ENCODE measurements around the gene KRT20.

KRT20 gene

DNA sequence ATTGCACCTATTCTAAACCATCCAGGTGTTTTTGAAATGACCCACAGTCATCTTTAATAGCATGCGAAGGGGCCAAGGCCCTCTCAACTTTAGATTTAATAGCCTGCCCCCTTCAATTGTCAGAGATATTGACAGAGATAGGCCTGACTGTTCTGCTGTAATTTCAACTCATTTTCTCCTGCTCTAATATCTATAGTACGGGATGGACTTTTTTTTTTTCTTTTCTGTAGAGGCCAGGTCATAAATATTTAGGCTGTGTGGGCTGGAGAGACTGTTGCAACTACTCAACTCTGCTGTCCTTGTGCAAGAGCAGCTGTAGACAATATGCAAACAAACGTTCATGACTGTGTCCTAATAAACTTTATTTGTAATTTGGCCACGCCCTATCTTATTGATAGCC lies 24.7 kb upstream of the KRT20 start:
- H3K4me3 ChIP-seq (ENCODE audit: low read depth, low read length) = no peak overlapping the region
- DNase-seq (ENCODE audit: low read depth) = no peak
- TF ChIP-seq, protein P1, sequence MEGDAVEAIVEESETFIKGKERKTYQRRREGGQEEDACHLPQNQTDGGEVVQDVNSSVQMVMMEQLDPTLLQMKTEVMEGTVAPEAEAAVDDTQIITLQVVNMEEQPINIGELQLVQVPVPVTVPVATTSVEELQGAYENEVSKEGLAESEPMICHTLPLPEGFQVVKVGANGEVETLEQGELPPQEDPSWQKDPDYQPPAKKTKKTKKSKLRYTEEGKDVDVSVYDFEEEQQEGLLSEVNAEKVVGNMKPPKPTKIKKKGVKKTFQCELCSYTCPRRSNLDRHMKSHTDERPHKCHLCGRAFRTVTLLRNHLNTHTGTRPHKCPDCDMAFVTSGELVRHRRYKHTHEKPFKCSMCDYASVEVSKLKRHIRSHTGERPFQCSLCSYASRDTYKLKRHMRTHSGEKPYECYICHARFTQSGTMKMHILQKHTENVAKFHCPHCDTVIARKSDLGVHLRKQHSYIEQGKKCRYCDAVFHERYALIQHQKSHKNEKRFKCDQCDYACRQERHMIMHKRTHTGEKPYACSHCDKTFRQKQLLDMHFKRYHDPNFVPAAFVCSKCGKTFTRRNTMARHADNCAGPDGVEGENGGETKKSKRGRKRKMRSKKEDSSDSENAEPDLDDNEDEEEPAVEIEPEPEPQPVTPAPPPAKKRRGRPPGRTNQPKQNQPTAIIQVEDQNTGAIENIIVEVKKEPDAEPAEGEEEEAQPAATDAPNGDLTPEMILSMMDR (IDR thresholded peaks at IDR 0.05; ENCODE audit: low read depth, low read length, missing control alignments) = no peak

DNA sequence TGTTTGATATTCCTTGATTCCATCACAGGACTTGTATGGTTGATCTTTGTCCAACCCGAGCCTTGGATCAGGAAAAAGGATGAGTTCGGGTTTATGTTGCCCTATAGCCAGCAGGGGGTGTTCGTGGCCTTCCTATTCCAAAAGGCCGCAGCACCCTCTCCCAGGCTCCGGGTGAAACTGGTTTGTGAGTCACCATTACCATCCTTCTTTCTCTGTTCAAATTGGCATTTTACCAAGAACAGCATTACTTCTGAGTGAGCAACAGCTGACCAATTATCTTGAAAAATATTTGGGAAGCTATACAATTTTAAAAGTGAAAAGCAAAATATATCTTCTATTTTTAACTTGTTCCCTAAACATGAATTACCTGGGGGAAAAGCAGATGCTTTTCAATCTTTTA lies 24.3 kb upstream of the KRT20 start:
- TF ChIP-seq, protein P1 (IDR thresholded peaks at IDR 0.05; ENCODE audit: low read depth, low read length, missing control alignments) = peak; percentile 71
- H3K4me3 ChIP-seq (ENCODE audit: low read depth, low read length) = no peak overlapping the region
- peak; percentile 16 for DNase-seq (ENCODE audit: low read depth)

DNA sequence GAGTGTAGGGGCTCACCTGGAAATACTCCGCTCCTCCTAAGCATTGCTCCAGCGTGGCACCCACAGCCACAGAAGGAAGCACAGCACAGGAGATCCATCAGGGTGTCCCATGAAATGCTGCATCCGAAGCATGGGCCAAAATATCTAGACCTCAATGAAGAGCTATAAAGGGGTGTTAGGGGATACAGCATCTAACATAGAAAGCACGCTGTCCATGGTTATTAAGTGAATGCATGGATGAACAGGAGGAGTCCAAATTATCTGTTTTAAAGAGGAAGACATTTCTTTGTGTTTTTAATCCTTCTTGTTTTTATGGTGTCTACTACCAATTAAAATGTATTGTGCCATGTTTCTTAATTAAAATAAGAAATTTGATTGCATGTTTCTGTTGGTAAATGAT lies 21.6 kb upstream of the KRT20 start:
- no peak overlapping the region for H3K4me3 ChIP-seq (ENCODE audit: low read depth, low read length)
- TF ChIP-seq, protein P1 (IDR thresholded peaks at IDR 0.05; ENCODE audit: low read depth, low read length, missing control alignments) = no peak
- no peak for DNase-seq (ENCODE audit: low read depth)

DNA sequence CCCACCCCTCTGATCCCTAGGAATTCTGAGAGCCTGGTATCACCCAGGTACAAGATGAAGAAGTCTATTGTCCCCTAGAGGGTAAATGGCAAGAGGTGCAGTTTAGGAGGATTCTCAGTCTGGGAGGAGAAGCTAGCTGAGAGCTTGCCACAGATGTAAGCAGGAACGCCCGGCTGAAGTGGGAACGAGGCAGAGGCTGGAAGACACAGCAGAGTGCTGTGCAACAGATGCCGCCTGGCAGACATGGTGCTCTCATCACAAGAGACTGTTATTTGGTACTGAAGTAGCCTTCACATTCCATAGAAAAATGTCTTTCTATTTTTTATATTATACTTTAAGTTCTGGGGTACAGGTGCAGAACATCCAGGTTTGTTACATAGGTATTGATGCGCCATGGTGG lies 20.3 kb upstream of the KRT20 start:
- no peak for DNase-seq (ENCODE audit: low read depth)
- no peak overlapping the region for H3K4me3 ChIP-seq (ENCODE audit: low read depth, low read length)
- TF ChIP-seq, protein P1 (IDR thresholded peaks at IDR 0.05; ENCODE audit: low read depth, low read length, missing control alignments) = no peak

DNA sequence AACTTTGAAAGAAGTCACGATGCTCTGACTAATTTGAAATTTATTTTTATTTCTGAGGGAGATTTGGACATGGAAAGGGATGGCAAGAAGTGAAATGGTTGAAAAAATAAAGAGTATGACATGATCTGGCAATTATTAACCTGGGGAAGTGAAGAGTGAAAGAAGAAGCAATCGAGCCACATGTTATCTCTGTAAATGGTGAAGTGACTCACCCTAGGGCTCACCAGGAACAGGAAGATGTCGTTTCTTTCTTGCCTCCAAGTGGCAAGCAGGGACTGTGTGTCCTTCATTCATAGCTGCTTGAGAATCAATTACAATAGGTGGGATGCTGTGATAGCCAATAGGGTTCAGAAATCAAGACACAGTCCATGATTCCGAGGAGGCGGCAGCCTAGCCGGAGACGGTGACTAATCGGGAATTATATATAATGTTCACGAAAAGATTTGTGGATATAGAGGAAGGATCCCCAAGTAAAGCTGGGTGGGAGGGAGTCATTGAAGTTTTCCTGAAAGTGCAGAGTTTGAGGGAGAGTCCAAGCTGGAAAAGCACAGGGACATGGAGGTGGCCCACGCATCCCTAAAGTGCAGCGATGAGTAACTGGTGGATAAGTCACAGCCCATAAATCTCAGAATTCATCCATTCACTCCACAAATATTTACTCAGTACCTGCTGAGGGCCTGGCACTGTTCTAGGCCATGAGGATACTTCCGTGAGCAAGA lies 18.2 kb upstream of the KRT20 start:
- H3K4me3 ChIP-seq (ENCODE audit: low read depth, low read length) = no peak overlapping the region
- TF ChIP-seq, protein P1 (IDR thresholded peaks at IDR 0.05; ENCODE audit: low read depth, low read length, missing control alignments) = no peak
- DNase-seq (ENCODE audit: low read depth) = no peak

DNA sequence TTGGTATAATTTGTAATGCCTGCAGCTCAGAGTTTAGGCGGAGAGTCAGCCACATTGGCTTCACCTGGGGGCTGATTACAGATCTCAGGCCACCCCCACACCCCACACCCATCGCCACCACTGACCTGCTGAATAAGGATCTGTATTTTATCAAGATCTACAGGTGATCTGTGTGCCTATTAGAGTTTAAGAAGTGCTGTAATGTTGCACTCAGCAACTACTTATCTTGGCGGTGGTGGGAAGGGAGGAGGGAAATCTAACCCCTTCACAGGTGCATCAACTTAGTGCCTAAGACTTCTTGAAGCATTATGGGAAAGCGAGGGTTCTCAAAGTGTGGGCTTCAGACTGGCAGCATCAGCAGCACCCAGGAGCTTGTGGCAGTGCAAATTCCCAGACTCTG lies 17.5 kb upstream of the KRT20 start:
- DNase-seq (ENCODE audit: low read depth) = no peak
- no peak overlapping the region for H3K4me3 ChIP-seq (ENCODE audit: low read depth, low read length)
- TF ChIP-seq, protein P1 (IDR thresholded peaks at IDR 0.05; ENCODE audit: low read depth, low read length, missing control alignments) = no peak

DNA sequence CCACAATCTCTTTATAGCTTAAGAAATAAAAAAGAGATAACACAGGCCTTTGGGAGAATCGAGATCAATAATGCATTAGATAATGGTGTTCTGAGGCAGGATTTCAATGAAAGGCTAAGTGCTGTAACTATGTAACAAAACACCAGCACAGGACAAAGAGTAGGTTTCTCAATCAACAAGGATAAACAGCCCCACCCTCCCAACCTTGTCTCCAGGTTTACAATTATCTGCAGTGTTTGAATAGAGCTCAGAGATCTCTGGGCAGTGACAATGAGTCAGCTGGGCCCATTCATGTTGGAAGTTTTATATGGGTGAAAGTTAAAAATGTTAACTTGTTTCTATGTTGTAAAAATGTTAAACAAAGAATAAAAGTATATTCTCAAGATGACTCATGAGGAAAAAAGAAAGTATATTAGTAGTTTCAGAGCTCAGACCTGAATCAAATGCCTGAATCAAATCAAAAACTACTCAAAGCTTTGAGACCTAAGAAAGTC lies 17.0 kb upstream of the KRT20 start:
- no peak for DNase-seq (ENCODE audit: low read depth)
- H3K4me3 ChIP-seq (ENCODE audit: low read depth, low read length) = no peak overlapping the region
- TF ChIP-seq, protein P1 (IDR thresholded peaks at IDR 0.05; ENCODE audit: low read depth, low read length, missing control alignments) = no peak
